Right lobe of liver (tissue), 6 donors: ENCODE measurements around the gene SAFB2. TPM values are rescaled to one million over a fixed set of nuclear protein-coding genes. Genes with fewer than 3 reads are reported as not detected.
A peak's percentile ranks its signal among the peaks of the same experiment; 100 is the strongest.

ENCODE experiments used
- ATAC-seq, 4 donors: fragments of 200-7000 bp; cut with Tn5 transposase; one replicate each; pipeline ENCODE4 v1.9.1; 2020; ENCODE audit warnings: mild to moderate bottlenecking in 4 of 4, moderate library complexity in 4 of 4
- DNase-seq, 3 donors: peaks; one replicate each; pipeline ENCODE4 v3.0.0-alpha.2; 2020
- H3K27ac ChIP-seq, 3 donors: fragments of 200-600 bp; one replicate each; pipeline ENCODE4 v1.8.0; 2022
- H3K27me3 ChIP-seq, 2 donors: fragments of 200-600 bp; one replicate each; pipeline ENCODE4 v1.8.0; 2022
- H3K36me3 ChIP-seq, 4 donors: fragments of 200-600 bp; sonication (generic) in 1 of 4; one replicate each; pipeline versions ENCODE4 v1.5.1 to v1.8.0; 2017 to 2022; ENCODE audit warnings: control low read depth in 1 of 4
- H3K4me1 ChIP-seq, 4 donors: fragments of 200-600 bp; sonication (generic) in 1 of 4; one replicate each; pipeline versions ENCODE4 v1.5.1 to v1.8.0; 2017 to 2022; ENCODE audit warnings: control low read depth in 1 of 4
- H3K4me3 ChIP-seq, 3 donors: fragments of 200-600 bp; one replicate each; pipeline ENCODE4 v1.8.0; 2022
- H3K9me3 ChIP-seq, 4 donors: fragments of 200-600 bp; sonication (generic) in 1 of 4; one replicate each; pipeline versions ENCODE4 v1.5.1 to v1.8.0; 2017 to 2022; ENCODE audit warnings: control low read depth in 1 of 4
- POLR2A ChIP-seq: fragments of 450-650 bp; IDR thresholded peaks from one replicate; pipeline ENCODE4 v1.6.1; 2017; ENCODE audit warnings: antibody characterized with exemption, mild to moderate bottlenecking
- WGBS: methylation state at CpG from one replicate; pipeline ENCODE4 v1.1.6; 2018; ENCODE audit warnings: low coverage, low lambda C conversion rate; ENCODE audit not compliant: insufficient coverage; ENCODE audit errors: missing lambda C conversion rate; 5-methylcytosine and 5-hydroxymethylcytosine counted together
- intact Hi-C, 2 donors: fragments of 100-400 bp; cut with DNase I; formaldehyde crosslinking; loops; one replicate each; pipeline versions ENCODE4 v1.11.2 to v1.14.1; 2022
- total RNA-seq, 6 experiments: library from RNA; depleted of rRNA in 2 of 6; stranded (reverse); fragments of >200 nt in 2 of 6; fragmentation: NEBNext Ultra II Directional in 3 of 6; extraction: Animal tissue kit (Norgen Biotek cat#: 25700) in 3 of 6; gene quantifications; one replicate each; pipeline versions ENCODE4 v1.1.0 to v1.2.4, GENCODE V29; 2016 to 2023
- TF ChIP-seq, protein P1 (sequence below), 4 donors: fragments of 200-600 bp in 3 of 4; fragments of 450-650 bp in 1 of 4; IDR thresholded peaks; one replicate each; pipeline versions ENCODE4 v1.5.1 to v1.8.0; 2016 to 2022; ENCODE audit warnings: antibody characterized with exemption in 4 of 4, mild to moderate bottlenecking in 2 of 4
- donor health status: DM: no; HTN: yes; CAD: no.
- donor health status: DM: no; HTN: no; CAD: no.
- donor health status: DM: no; HTN: no; CAD: no.
- donor health status: DM: no; HTN: yes; CAD: no.
- donor health status: DM: no; HTN: yes; CAD: no.

The SAFB2 gene
- total RNA-seq, 6 experiments from 2014 or later = 16.9 to 48.9 (median 41.7) TPM

DNA sequence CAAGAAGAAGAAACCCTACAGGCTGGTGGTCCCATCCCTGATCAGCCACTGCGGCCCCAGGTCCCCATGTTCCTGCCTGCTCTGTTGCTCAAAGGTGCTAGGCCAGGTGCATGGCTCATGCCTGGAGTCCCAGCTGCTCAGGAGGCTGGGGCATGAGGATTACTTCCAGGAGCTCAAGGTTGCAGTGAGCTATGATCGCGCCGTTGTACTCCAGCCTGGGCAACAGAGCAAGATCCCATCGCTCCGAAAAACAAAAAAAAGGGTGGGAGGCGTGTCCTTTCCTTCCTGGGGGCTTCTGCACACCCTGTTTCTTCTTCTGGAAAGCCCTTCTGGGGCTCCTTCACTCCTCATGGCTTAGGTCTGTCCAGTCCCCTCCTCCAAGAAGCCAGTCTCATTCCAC lies 42.9 kb downstream of the SAFB2 start:
- Histone ChIP-seq H3K4me1 (peaks cover 0 to 4% (median 0%) of the 10 kb centered on the region in 4 donors), H3K27me3 (no peaks in the 10 kb centered on the region), H3K27ac (no peak overlapping the region), H3K9me3 (no peaks in the 10 kb centered on the region), H3K36me3 (no peaks in the 10 kb centered on the region), H3K4me3 (no peak overlapping the region)
- ATAC-seq (no peak), DNase-seq (no peak)
- no peak for TF ChIP-seq POLR2A
- TF ChIP-seq, protein P1, sequence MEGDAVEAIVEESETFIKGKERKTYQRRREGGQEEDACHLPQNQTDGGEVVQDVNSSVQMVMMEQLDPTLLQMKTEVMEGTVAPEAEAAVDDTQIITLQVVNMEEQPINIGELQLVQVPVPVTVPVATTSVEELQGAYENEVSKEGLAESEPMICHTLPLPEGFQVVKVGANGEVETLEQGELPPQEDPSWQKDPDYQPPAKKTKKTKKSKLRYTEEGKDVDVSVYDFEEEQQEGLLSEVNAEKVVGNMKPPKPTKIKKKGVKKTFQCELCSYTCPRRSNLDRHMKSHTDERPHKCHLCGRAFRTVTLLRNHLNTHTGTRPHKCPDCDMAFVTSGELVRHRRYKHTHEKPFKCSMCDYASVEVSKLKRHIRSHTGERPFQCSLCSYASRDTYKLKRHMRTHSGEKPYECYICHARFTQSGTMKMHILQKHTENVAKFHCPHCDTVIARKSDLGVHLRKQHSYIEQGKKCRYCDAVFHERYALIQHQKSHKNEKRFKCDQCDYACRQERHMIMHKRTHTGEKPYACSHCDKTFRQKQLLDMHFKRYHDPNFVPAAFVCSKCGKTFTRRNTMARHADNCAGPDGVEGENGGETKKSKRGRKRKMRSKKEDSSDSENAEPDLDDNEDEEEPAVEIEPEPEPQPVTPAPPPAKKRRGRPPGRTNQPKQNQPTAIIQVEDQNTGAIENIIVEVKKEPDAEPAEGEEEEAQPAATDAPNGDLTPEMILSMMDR (IDR thresholded peaks at IDR 0.05) = no peak
- intact Hi-C loops = loop anchor here in 1 of 2 donors (5.0 kb wide), 1 partner anchor 207 kb away; no protein-coding TSS in a partner anchor
- 100% methylated on average over 4 of the region's 7 CpGs for WGBS

- no peaks in the 10 kb centered on the region for H3K27me3 ChIP-seq
- WGBS = 50% methylated on average over 1 of the region's 6 CpGs
- DNase-seq (no peak), ATAC-seq (no peak)
- TF ChIP-seq, protein P1 (IDR thresholded peaks at IDR 0.05) = no peak
- TF ChIP-seq POLR2A = no peak
- no peaks in the 10 kb centered on the region for H3K36me3 ChIP-seq
- intact Hi-C loops = loop anchor here in 1 of 2 donors (5.0 kb wide), 1 partner anchor 207 kb away; no protein-coding TSS in a partner anchor
- H3K4me3 ChIP-seq = no peak overlapping the region
- H3K4me1 ChIP-seq = peaks cover 0 to 4% (median 0%) of the 10 kb centered on the region in 4 donors
- H3K9me3 ChIP-seq = no peaks in the 10 kb centered on the region
- H3K27ac ChIP-seq = no peak overlapping the region
Observed at GRCh38 chr19:5579286-5579685, 43.3 kb downstream of the SAFB2 start.

DNA sequence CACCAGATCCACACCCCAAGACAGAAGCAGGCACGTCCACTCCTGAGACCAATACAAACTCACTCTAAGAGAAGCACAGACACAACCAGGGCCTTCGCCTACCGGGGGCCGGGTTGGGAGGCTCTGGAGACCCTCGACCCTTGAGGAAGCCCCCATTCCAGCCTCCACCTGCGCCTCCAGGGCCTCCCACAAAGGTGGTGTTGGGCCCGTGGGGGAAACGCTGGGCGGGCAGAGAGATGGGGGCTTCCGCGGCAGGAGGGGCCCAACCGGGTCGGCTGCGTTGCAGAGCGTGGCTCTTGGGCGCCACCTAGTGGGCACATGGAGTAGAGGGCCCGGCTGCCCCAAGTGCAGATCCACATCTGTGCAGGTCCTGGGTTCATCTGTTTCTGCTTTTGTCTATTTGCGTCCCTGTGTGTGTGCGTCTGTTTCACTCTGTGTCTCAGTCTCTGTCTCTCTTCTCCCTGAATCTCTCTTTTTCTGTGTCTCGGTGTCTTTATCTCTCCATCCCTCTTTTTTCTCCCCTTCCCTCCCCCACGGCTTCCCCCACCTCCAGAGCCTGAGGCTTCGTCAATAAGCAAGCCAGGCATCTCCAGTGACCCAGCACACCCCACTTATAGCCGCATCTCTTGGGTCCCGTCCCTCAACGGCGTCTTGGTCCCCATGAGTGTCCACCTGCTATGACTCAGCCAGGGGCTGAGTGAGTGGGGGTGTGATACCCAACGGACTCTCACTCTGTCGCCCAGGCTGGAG lies 44.3 kb downstream of the SAFB2 start:
- no peaks in the 10 kb centered on the region for H3K27me3 ChIP-seq
- DNase-seq (peak; percentile 67 to 73 (median 69)), ATAC-seq (peak; percentile 82 to 91 (median 89))
- H3K36me3 ChIP-seq = no peaks in the 10 kb centered on the region
- intact Hi-C loops = loop anchor here in 1 of 2 donors (5.0 kb wide), 1 partner anchor 206 kb away; no protein-coding TSS in a partner anchor
- H3K4me3 ChIP-seq = no peak overlapping the region
- WGBS = 11% methylated on average over 18 of the region's 28 CpGs
- TF ChIP-seq, protein P1 (IDR thresholded peaks at IDR 0.05) = peak; percentile 90 to 99 (median 99)
- TF ChIP-seq POLR2A = no peak
- peaks cover 0 to 4% (median 0%) of the 10 kb centered on the region in 4 donors for H3K4me1 ChIP-seq
- H3K9me3 ChIP-seq = no peaks in the 10 kb centered on the region
- H3K27ac ChIP-seq = no peak overlapping the region

GRCh38 chr19:5575590-5575989 lies 47.0 kb downstream of the SAFB2 start:
- DNase-seq (no peak), ATAC-seq (no peak)
- WGBS = 87% methylated on average over 5 of the region's 6 CpGs
- no peak for TF ChIP-seq POLR2A
- TF ChIP-seq, protein P1 (IDR thresholded peaks at IDR 0.05) = no peak
- no peaks in the 10 kb centered on the region for H3K36me3 ChIP-seq
- no peak overlapping the region for H3K4me3 ChIP-seq
- H3K27ac ChIP-seq = no peak overlapping the region
- H3K4me1 ChIP-seq = no peaks in the 10 kb centered on the region
- no peaks in the 10 kb centered on the region for H3K27me3 ChIP-seq
- H3K9me3 ChIP-seq = no peaks in the 10 kb centered on the region
- intact Hi-C loops = loop anchor here in 1 of 2 donors (5.0 kb wide), 1 partner anchor 203 kb away; no protein-coding TSS in a partner anchor
